Astrocyte of the cerebellum (primary cell): ENCODE results near the gene HSBP1L1.

Experiments used
- DNase-seq: peaks from one replicate; pipeline ENCODE4 v3.0.0-alpha.2; 2011; ENCODE audit warnings: low read depth
- H3K4me3 ChIP-seq: 2 replicates; pipeline ENCODE4 v1.5.1; 2011; ENCODE audit warnings: mild to moderate bottlenecking, low read depth, low read length, moderate library complexity
- in situ Hi-C: cut with HindIII; loops from 2 replicates; pipeline ENCODE4 v1.10.0; 2017; ENCODE audit warnings: low sequenced_read_pairs
- TF ChIP-seq, protein P1 (sequence below): IDR thresholded peaks from 2 replicates; pipeline ENCODE4 v1.5.1; 2012; ENCODE audit warnings: low read length, low read depth, moderate library complexity, mild to moderate bottlenecking; ENCODE audit errors: missing control alignments

Gene HSBP1L1

DNA sequence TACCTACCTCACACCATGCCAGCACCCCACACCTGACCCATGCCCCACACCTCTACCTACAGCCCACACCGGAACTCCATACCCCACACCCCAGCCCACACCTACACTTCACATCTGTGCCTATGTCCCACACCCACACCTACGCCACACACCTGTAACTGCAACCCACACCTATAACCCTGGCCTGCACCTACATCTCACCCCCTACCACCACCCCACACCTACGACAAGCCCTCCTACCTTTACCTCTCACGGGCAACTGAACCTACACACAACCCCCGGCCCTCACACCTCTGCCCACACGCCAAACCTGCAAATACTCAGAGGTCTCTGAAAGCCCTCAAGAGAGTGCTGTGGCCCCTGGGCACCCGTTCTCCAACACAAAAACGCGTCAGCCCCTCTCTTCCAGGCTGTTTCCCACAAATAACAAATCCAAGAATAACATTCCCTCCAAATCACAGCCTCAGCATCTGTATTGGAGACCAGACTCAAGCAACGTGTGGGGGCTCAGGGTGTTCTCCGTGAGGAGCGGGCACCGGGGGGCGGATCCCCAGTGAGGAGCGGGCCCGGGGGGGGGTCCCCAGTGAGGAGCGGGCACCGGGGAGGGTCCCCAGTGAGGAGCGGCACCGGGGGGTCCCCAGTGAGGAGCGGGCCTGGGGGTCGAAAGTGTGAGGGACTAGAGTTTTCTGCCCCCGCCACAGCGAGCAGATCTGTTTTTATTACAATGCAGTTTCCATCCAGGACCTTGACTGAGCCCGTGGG lies 46.4 kb upstream of the HSBP1L1 start:
- in situ Hi-C loops = no loop called here
- no peak for DNase-seq
- no peak overlapping the region for H3K4me3 ChIP-seq
- TF ChIP-seq, protein P1, sequence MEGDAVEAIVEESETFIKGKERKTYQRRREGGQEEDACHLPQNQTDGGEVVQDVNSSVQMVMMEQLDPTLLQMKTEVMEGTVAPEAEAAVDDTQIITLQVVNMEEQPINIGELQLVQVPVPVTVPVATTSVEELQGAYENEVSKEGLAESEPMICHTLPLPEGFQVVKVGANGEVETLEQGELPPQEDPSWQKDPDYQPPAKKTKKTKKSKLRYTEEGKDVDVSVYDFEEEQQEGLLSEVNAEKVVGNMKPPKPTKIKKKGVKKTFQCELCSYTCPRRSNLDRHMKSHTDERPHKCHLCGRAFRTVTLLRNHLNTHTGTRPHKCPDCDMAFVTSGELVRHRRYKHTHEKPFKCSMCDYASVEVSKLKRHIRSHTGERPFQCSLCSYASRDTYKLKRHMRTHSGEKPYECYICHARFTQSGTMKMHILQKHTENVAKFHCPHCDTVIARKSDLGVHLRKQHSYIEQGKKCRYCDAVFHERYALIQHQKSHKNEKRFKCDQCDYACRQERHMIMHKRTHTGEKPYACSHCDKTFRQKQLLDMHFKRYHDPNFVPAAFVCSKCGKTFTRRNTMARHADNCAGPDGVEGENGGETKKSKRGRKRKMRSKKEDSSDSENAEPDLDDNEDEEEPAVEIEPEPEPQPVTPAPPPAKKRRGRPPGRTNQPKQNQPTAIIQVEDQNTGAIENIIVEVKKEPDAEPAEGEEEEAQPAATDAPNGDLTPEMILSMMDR = no peak

DNA sequence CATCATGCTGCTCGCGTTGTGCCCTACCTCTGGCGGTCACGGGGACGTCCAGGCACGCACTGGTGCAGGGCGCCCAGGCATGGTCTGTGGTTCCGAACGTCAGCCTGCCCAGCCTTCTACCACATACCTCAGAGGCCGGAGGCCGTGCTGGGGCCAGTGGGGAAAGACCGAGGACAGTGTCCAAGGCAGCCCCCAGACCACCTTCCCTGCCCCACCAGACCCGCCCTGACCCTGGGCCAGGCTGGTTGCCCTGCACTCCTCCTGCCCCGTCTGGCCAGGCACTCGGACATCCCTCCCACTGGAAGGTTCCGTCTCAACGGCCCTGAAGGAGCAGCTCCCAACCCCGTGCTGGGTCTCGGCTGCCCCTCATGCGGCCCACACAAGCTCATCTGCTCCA lies 45.8 kb upstream of the HSBP1L1 start:
- TF ChIP-seq, protein P1 = no peak
- in situ Hi-C loops = no loop called here
- H3K4me3 ChIP-seq = no peak overlapping the region
- no peak for DNase-seq

GRCh38 chr18:79919089-79919488 lies 45.4 kb upstream of the HSBP1L1 start:
- no peak overlapping the region for H3K4me3 ChIP-seq
- in situ Hi-C loops = no loop called here
- TF ChIP-seq, protein P1 = no peak
- no peak for DNase-seq

DNA sequence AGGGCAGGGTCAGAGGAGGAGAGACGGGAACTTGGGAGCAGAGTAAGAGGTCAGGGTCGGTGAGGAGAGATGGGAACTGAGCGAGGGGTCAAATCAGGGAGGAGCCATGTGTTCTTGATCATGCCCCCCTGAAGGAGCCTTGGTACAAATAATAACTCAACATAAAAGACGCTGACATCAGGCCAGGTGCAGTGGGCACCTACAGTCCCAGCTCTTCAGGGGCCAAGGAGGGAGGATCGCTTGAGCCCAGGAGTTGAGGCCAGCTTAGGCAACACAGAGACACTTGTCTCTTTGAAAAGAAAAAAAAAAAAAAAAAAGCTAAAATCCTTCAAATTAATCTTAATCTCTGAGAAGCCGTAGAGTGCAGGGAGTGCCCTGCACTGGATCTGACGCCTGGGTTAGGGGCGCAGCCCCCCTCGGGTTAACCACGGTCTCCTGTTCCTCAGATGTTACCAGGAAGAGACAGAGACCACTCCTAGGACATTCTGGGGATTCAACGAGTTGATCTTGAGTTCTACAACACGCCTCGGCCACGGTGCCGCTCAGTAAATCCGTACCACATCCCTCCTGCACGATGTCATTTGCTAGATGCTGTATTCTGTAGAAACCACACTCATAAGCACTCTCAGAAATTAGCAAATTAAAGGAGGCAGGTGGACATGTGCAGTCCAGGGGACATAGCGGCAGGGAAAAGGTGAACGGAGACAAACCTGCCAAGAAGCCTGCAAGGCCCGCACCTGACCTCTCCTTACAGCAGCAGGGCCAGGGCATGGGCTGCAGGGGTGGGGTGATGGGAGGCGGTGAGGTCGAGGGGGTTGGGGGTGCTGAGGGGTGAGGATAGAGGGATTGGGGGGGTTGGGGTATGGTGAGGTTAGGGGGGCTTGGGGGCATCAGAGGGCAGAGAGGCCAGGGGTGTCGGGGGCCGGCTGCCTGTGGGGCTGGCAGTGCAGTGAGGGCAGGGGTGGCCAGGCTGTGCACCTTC lies 42.2 kb upstream of the HSBP1L1 start:
- in situ Hi-C loops = no loop called here
- TF ChIP-seq, protein P1 = no peak
- no peak overlapping the region for H3K4me3 ChIP-seq
- DNase-seq = no peak

GRCh38 chr18:79922971-79923411 lies 41.5 kb upstream of the HSBP1L1 start:
- no peak for DNase-seq
- TF ChIP-seq, protein P1 = no peak
- no peak overlapping the region for H3K4me3 ChIP-seq
- in situ Hi-C loops = no loop called here

GRCh38 chr18:79923896-79924585 lies 40.4 kb upstream of the HSBP1L1 start:
- in situ Hi-C loops = no loop called here
- no peak overlapping the region for H3K4me3 ChIP-seq
- TF ChIP-seq, protein P1 = no peak
- no peak for DNase-seq
